ENCODE measurements around the gene LYZL2.

- TF ChIP-seq CTCF (IDR thresholded peaks at IDR 0.05 in 4 of 5, conservative IDR thresholded peaks at IDR 0.05 in 1 of 5): no peak
- no peak for TF ChIP-seq POLR2A (IDR thresholded peaks at IDR 0.05)
Measured at GRCh38 chr10:30586828-30587227, 42.7 kb downstream of the LYZL2 start.
